ENCODE measurements around the gene TRAPPC2L. TPM values are rescaled to one million over a fixed set of nuclear protein-coding genes. Genes with fewer than 3 reads are reported as not detected.
A peak's percentile ranks its signal among the peaks of the same experiment; 100 is the strongest.

Gene TRAPPC2L
- total RNA-seq, 1 experiment from 2014 or later = 82.0 TPM

DNA sequence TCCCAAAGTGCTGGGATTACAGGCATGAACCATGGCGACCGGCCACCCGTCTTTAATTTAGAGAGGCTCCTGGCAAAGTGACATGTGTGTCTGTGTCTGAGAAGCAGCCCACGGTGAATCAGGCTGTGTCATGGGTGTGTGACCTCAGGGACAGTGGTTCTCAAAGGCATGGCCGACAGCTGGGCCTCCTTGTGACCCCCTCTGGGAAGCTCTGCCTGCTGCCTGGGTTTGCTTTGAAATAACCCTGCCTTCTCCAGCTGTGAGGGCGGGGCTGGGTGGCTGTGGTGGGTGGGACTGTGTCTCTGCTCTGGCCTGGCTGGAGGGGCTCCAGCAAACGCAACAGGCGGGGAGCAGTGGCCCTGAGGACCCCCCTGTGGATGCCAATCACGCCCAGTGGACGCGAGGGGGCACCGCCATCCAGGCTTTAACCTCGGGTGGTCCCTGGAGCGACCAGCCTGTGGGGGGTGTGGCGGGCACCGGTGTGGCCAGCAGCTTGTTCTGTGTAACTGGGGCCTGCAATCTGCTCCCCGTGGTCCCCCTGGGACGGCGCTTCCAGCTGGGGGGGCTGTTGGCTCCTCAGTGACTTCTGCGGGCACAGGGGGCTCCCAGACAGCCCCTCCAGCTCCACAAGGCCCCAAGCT is 36.4 kb upstream of the TRAPPC2L start (continued):
- TF ChIP-seq, protein P1, sequence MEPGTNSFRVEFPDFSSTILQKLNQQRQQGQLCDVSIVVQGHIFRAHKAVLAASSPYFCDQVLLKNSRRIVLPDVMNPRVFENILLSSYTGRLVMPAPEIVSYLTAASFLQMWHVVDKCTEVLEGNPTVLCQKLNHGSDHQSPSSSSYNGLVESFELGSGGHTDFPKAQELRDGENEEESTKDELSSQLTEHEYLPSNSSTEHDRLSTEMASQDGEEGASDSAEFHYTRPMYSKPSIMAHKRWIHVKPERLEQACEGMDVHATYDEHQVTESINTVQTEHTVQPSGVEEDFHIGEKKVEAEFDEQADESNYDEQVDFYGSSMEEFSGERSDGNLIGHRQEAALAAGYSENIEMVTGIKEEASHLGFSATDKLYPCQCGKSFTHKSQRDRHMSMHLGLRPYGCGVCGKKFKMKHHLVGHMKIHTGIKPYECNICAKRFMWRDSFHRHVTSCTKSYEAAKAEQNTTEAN (CRISPR knock-in tag; IDR thresholded peaks at IDR 0.05) = no peak
- no peak for TF ChIP-seq ZNF263 (CRISPR knock-in tag; IDR thresholded peaks at IDR 0.05; ENCODE audit: low read depth)
- no peak for TF ChIP-seq CREM (CRISPR knock-in tag; IDR thresholded peaks at IDR 0.05)
- no peak for TF ChIP-seq FOXP1 (CRISPR knock-in tag; IDR thresholded peaks at IDR 0.05; ENCODE audit: borderline replicate concordance)
- TF ChIP-seq FOXK1 (CRISPR knock-in tag; IDR thresholded peaks at IDR 0.05) = no peak
- no peak for TF ChIP-seq JUN (CRISPR knock-in tag; IDR thresholded peaks at IDR 0.05)
- TF ChIP-seq, protein P2, sequence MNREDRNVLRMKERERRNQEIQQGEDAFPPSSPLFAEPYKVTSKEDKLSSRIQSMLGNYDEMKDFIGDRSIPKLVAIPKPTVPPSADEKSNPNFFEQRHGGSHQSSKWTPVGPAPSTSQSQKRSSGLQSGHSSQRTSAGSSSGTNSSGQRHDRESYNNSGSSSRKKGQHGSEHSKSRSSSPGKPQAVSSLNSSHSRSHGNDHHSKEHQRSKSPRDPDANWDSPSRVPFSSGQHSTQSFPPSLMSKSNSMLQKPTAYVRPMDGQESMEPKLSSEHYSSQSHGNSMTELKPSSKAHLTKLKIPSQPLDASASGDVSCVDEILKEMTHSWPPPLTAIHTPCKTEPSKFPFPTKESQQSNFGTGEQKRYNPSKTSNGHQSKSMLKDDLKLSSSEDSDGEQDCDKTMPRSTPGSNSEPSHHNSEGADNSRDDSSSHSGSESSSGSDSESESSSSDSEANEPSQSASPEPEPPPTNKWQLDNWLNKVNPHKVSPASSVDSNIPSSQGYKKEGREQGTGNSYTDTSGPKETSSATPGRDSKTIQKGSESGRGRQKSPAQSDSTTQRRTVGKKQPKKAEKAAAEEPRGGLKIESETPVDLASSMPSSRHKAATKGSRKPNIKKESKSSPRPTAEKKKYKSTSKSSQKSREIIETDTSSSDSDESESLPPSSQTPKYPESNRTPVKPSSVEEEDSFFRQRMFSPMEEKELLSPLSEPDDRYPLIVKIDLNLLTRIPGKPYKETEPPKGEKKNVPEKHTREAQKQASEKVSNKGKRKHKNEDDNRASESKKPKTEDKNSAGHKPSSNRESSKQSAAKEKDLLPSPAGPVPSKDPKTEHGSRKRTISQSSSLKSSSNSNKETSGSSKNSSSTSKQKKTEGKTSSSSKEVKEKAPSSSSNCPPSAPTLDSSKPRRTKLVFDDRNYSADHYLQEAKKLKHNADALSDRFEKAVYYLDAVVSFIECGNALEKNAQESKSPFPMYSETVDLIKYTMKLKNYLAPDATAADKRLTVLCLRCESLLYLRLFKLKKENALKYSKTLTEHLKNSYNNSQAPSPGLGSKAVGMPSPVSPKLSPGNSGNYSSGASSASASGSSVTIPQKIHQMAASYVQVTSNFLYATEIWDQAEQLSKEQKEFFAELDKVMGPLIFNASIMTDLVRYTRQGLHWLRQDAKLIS (CRISPR knock-in tag; IDR thresholded peaks at IDR 0.05; ENCODE audit: borderline replicate concordance) = no peak

DNA sequence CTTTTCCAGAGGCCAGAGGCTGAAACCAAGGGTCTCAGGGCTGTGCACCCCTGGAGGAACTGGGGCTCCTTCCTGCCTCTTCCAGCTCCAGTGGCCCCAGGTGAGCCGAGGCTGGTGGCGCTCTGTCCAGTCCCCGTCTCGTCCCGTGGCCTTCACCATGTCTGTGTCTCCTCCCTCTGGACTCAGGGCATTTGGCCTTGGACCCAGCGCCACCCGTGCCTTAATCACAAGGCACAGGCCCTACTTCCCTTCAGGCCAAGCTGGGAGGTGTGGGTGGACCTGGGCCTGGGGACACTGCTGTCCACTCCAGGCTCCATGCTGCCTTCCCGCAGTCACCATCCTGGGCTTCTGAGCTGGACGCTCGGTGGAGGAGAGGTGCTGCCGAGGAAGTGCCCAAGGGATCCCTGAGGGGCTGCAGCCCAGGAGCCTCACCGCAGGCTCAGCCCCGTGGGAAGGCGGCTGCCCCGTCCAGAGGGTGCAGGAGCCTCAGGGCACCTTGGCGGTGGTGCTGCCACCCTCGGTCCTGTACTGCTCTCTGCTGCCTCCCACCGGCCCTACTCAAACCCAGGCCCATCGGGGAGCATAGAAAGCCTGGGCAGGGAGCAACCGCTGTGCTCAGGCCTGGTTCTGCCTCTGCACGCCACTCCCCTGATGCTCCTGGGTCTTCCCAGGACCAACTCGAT is 35.6 kb upstream of the TRAPPC2L start:
- ChIA-PET POLR2A (no interaction called here), CTCF (interaction anchor here (1.2 to 1.4 kb wide), 2 partner anchors 346 to 349 kb away, joined by 3 read pairs; no protein-coding TSS in a partner anchor)
- no peak overlapping the region for H3K4me3 Mint-ChIP-seq
- ATAC-seq (peak; percentile 42), DNase-seq (ENCODE audit: low spot score) (no peak)
- no peaks in the 10 kb centered on the region for H3K27me3 Mint-ChIP-seq (ENCODE audit: low read depth)
- H3K27ac Mint-ChIP-seq = no peak overlapping the region
- H3K4me1 Mint-ChIP-seq = no peaks in the 10 kb centered on the region
- H3K9me3 Mint-ChIP-seq = no peaks in the 10 kb centered on the region
- no peaks in the 10 kb centered on the region for H3K36me3 Mint-ChIP-seq
- no peak for TF ChIP-seq HMGA2 (CRISPR knock-in tag; IDR thresholded peaks at IDR 0.05)
- TF ChIP-seq NFE2L1 (CRISPR knock-in tag; IDR thresholded peaks at IDR 0.05) = no peak
- no peak for TF ChIP-seq ZNF416 (CRISPR knock-in tag; IDR thresholded peaks at IDR 0.05)
- no peak for TF ChIP-seq JUN (CRISPR knock-in tag; IDR thresholded peaks at IDR 0.05)
- TF ChIP-seq, protein P3, sequence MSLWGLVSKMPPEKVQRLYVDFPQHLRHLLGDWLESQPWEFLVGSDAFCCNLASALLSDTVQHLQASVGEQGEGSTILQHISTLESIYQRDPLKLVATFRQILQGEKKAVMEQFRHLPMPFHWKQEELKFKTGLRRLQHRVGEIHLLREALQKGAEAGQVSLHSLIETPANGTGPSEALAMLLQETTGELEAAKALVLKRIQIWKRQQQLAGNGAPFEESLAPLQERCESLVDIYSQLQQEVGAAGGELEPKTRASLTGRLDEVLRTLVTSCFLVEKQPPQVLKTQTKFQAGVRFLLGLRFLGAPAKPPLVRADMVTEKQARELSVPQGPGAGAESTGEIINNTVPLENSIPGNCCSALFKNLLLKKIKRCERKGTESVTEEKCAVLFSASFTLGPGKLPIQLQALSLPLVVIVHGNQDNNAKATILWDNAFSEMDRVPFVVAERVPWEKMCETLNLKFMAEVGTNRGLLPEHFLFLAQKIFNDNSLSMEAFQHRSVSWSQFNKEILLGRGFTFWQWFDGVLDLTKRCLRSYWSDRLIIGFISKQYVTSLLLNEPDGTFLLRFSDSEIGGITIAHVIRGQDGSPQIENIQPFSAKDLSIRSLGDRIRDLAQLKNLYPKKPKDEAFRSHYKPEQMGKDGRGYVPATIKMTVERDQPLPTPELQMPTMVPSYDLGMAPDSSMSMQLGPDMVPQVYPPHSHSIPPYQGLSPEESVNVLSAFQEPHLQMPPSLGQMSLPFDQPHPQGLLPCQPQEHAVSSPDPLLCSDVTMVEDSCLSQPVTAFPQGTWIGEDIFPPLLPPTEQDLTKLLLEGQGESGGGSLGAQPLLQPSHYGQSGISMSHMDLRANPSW (CRISPR knock-in tag; conservative IDR thresholded peaks at IDR 0.05; ENCODE audit: low read depth) = no peak
- no peak for TF ChIP-seq ESRRA (CRISPR knock-in tag; IDR thresholded peaks at IDR 0.05; ENCODE audit: borderline replicate concordance)
- TF ChIP-seq, protein P4, sequence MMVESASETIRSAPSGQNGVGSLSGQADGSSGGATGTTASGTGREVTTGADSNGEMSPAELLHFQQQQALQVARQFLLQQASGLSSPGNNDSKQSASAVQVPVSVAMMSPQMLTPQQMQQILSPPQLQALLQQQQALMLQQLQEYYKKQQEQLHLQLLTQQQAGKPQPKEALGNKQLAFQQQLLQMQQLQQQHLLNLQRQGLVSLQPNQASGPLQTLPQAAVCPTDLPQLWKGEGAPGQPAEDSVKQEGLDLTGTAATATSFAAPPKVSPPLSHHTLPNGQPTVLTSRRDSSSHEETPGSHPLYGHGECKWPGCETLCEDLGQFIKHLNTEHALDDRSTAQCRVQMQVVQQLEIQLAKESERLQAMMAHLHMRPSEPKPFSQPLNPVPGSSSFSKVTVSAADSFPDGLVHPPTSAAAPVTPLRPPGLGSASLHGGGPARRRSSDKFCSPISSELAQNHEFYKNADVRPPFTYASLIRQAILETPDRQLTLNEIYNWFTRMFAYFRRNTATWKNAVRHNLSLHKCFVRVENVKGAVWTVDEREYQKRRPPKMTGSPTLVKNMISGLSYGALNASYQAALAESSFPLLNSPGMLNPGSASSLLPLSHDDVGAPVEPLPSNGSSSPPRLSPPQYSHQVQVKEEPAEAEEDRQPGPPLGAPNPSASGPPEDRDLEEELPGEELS (CRISPR knock-in tag; IDR thresholded peaks at IDR 0.05) = no peak
- TF ChIP-seq, protein P5, sequence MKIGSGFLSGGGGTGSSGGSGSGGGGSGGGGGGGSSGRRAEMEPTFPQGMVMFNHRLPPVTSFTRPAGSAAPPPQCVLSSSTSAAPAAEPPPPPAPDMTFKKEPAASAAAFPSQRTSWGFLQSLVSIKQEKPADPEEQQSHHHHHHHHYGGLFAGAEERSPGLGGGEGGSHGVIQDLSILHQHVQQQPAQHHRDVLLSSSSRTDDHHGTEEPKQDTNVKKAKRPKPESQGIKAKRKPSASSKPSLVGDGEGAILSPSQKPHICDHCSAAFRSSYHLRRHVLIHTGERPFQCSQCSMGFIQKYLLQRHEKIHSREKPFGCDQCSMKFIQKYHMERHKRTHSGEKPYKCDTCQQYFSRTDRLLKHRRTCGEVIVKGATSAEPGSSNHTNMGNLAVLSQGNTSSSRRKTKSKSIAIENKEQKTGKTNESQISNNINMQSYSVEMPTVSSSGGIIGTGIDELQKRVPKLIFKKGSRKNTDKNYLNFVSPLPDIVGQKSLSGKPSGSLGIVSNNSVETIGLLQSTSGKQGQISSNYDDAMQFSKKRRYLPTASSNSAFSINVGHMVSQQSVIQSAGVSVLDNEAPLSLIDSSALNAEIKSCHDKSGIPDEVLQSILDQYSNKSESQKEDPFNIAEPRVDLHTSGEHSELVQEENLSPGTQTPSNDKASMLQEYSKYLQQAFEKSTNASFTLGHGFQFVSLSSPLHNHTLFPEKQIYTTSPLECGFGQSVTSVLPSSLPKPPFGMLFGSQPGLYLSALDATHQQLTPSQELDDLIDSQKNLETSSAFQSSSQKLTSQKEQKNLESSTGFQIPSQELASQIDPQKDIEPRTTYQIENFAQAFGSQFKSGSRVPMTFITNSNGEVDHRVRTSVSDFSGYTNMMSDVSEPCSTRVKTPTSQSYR (CRISPR knock-in tag; IDR thresholded peaks at IDR 0.05) = no peak
- no peak for TF ChIP-seq ZNF219 (CRISPR knock-in tag; IDR thresholded peaks at IDR 0.05; ENCODE audit: borderline replicate concordance)
- TF ChIP-seq GABPB1 (CRISPR knock-in tag; IDR thresholded peaks at IDR 0.05) = no peak
- TF ChIP-seq, protein P6, sequence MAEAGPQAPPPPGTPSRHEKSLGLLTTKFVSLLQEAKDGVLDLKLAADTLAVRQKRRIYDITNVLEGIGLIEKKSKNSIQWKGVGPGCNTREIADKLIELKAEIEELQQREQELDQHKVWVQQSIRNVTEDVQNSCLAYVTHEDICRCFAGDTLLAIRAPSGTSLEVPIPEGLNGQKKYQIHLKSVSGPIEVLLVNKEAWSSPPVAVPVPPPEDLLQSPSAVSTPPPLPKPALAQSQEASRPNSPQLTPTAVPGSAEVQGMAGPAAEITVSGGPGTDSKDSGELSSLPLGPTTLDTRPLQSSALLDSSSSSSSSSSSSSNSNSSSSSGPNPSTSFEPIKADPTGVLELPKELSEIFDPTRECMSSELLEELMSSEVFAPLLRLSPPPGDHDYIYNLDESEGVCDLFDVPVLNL (CRISPR knock-in tag; IDR thresholded peaks at IDR 0.05; ENCODE audit: borderline replicate concordance, low read depth) = no peak
- TF ChIP-seq FOXJ3 (CRISPR knock-in tag; IDR thresholded peaks at IDR 0.05; ENCODE audit: borderline replicate concordance) = no peak

All from WTC11 (cell line).